Thyroid gland (tissue), 4 donors: Measurements from ENCODE around the gene AOAH. TPM values are rescaled to one million over a fixed set of nuclear protein-coding genes. Genes with fewer than 3 reads are reported as not detected.

Experiments
- DNase-seq, 2 donors: peaks; one replicate each; pipeline ENCODE4 v3.0.0-alpha.2; 2019
- H3K27ac ChIP-seq, 3 donors: fragments of 200-600 bp; sonication (generic); 1 replicate in 2 of 3; 2 replicates in 1 of 3; pipeline ENCODE4 v1.5.1; 2016 to 2019; ENCODE audit warnings: mild to moderate bottlenecking in 1 of 3, moderate library complexity in 1 of 3
- H3K27me3 ChIP-seq: fragments of 200-600 bp; sonication (generic); one replicate; pipeline ENCODE4 v1.5.1; 2019
- H3K36me3 ChIP-seq, 2 donors: fragments of 200-600 bp; sonication (generic); one replicate each; pipeline ENCODE4 v1.5.1; 2016 to 2019
- H3K4me1 ChIP-seq, 2 donors: fragments of 200-600 bp; sonication (generic); one replicate each; pipeline ENCODE4 v1.5.1; 2017 to 2019
- H3K4me3 ChIP-seq, 3 donors: fragments of 200-600 bp; sonication (generic); replicated peaks in 1 of 3; 1 replicate in 2 of 3; 2 replicates in 1 of 3; pipeline ENCODE4 v1.5.1; 2016; ENCODE audit warnings: mild to moderate bottlenecking in 1 of 3
- H3K9me3 ChIP-seq: fragments of 200-600 bp; sonication (generic); one replicate; pipeline ENCODE4 v1.5.1; 2017
- POLR2A ChIP-seq, 2 donors: fragments of 450-650 bp; IDR thresholded peaks; one replicate each; pipeline ENCODE4 v1.6.1; 2017; ENCODE audit warnings: antibody characterized with exemption in 2 of 2, mild to moderate bottlenecking in 2 of 2, moderate library complexity in 1 of 2
- WGBS, 2 donors: methylation state at CpG; one replicate each; pipeline ENCODE4 v1.1.5; 2017; 5-methylcytosine and 5-hydroxymethylcytosine counted together
- intact Hi-C: fragments of 100-400 bp; cut with DNase I; formaldehyde crosslinking; loops from one replicate; pipeline ENCODE4 v1.15.1; 2023
- total RNA-seq, 4 donors: library from RNA; depleted of rRNA; stranded (reverse); fragments of >200 nt; gene quantifications; one replicate each; pipeline ENCODE4 v1.2.3, GENCODE V29; 2016
- TF ChIP-seq, protein P1 (sequence below), 6 experiments: fragments of 200-600 bp in 3 of 6; fragments of 450-650 bp in 3 of 6; sonication (generic) in 3 of 6; IDR thresholded peaks; one replicate each; pipeline ENCODE4 v1.5.1; 2016 to 2019; ENCODE audit warnings: antibody characterized with exemption in 6 of 6, mild to moderate bottlenecking in 2 of 6, inconsistent platforms in 1 of 6, moderate library complexity in 1 of 6

The AOAH gene
- total RNA-seq, 4 donors from 2014 or later: 7.4 to 26.7 (median 12.4) TPM

- no peak overlapping the region for H3K27ac ChIP-seq
- H3K36me3 ChIP-seq: no peaks in the 10 kb centered on the region
- TF ChIP-seq, protein P1, sequence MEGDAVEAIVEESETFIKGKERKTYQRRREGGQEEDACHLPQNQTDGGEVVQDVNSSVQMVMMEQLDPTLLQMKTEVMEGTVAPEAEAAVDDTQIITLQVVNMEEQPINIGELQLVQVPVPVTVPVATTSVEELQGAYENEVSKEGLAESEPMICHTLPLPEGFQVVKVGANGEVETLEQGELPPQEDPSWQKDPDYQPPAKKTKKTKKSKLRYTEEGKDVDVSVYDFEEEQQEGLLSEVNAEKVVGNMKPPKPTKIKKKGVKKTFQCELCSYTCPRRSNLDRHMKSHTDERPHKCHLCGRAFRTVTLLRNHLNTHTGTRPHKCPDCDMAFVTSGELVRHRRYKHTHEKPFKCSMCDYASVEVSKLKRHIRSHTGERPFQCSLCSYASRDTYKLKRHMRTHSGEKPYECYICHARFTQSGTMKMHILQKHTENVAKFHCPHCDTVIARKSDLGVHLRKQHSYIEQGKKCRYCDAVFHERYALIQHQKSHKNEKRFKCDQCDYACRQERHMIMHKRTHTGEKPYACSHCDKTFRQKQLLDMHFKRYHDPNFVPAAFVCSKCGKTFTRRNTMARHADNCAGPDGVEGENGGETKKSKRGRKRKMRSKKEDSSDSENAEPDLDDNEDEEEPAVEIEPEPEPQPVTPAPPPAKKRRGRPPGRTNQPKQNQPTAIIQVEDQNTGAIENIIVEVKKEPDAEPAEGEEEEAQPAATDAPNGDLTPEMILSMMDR (IDR thresholded peaks at IDR 0.05): no peak
- TF ChIP-seq POLR2A (IDR thresholded peaks at IDR 0.05): no peak
- intact Hi-C loops: no loop called here
- H3K9me3 ChIP-seq: no peaks in the 10 kb centered on the region
- DNase-seq: no peak
- H3K4me3 ChIP-seq: no peak overlapping the region
- H3K4me1 ChIP-seq: no peaks in the 10 kb centered on the region
- no peaks in the 10 kb centered on the region for H3K27me3 ChIP-seq
Measured at GRCh38 chr7:36648441-36648840, 75.9 kb downstream of the AOAH start.

GRCh38 chr7:36644625-36645422 is 79.5 kb downstream of the AOAH start:
- no peak for DNase-seq
- WGBS, 2 donors: 85 to 89% methylated on average over 4 of the region's 4 CpGs
- no peaks in the 10 kb centered on the region for H3K27me3 ChIP-seq
- no peaks in the 10 kb centered on the region for H3K36me3 ChIP-seq
- intact Hi-C loops: no loop called here
- TF ChIP-seq, protein P1 (IDR thresholded peaks at IDR 0.05): no peak
- no peak for TF ChIP-seq POLR2A (IDR thresholded peaks at IDR 0.05)
- no peak overlapping the region for H3K27ac ChIP-seq
- H3K4me3 ChIP-seq: no peak overlapping the region
- no peaks in the 10 kb centered on the region for H3K9me3 ChIP-seq
- no peaks in the 10 kb centered on the region for H3K4me1 ChIP-seq

DNA sequence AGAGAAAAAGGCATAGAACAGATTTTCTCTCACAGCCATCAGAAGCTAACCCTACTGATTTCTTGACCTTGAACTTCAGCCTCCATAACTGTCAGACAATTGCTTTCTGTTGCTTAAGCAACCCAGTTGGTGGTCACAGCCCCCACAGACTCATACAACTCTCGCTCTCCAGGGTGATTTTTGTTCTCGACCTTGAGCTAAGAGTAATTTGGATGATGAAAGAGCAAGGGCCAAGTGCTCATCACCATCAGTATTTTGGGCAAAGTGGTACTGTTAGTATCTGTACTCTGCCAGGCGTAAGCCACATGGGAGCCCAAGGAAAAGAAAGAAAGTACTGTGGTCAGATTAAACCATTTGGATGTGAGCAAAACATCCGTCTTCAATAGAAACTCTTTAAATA is 81.9 kb downstream of the AOAH start:
- Histone ChIP-seq H3K4me1 (no peaks in the 10 kb centered on the region), H3K27me3 (no peaks in the 10 kb centered on the region), H3K27ac (no peak overlapping the region), H3K4me3 (no peak overlapping the region), H3K9me3 (no peaks in the 10 kb centered on the region), H3K36me3 (no peaks in the 10 kb centered on the region)
- no peak for TF ChIP-seq POLR2A (IDR thresholded peaks at IDR 0.05)
- TF ChIP-seq, protein P1 (IDR thresholded peaks at IDR 0.05): no peak
- intact Hi-C loops: no loop called here
- DNase-seq: no peak
- WGBS, 2 donors: 89 to 91% methylated on average over 4 of the region's 4 CpGs

- DNase-seq: no peak
- Histone ChIP-seq H3K4me1 (no peaks in the 10 kb centered on the region), H3K27ac (no peak overlapping the region), H3K9me3 (no peaks in the 10 kb centered on the region), H3K27me3 (no peaks in the 10 kb centered on the region), H3K4me3 (no peak overlapping the region), H3K36me3 (no peaks in the 10 kb centered on the region)
- WGBS, 2 donors: 96 to 99% methylated on average over 3 of the region's 3 CpGs
- intact Hi-C loops: no loop called here
- no peak for TF ChIP-seq POLR2A (IDR thresholded peaks at IDR 0.05)
- TF ChIP-seq, protein P1 (IDR thresholded peaks at IDR 0.05): no peak
Measured at GRCh38 chr7:36642010-36642409, 82.3 kb downstream of the AOAH start.

GRCh38 chr7:36640682-36641081 is 83.6 kb downstream of the AOAH start:
- Histone ChIP-seq H3K27me3 (no peaks in the 10 kb centered on the region), H3K4me3 (no peak overlapping the region), H3K27ac (no peak overlapping the region), H3K36me3 (no peaks in the 10 kb centered on the region), H3K4me1 (no peaks in the 10 kb centered on the region), H3K9me3 (no peaks in the 10 kb centered on the region)
- TF ChIP-seq POLR2A (IDR thresholded peaks at IDR 0.05): no peak
- TF ChIP-seq, protein P1 (IDR thresholded peaks at IDR 0.05): no peak
- 93 to 99% methylated on average over 4 of the region's 4 CpGs for WGBS, 2 donors
- intact Hi-C loops: no loop called here
- no peak for DNase-seq
